ENCODE measurements around the gene KBTBD12.

DNA sequence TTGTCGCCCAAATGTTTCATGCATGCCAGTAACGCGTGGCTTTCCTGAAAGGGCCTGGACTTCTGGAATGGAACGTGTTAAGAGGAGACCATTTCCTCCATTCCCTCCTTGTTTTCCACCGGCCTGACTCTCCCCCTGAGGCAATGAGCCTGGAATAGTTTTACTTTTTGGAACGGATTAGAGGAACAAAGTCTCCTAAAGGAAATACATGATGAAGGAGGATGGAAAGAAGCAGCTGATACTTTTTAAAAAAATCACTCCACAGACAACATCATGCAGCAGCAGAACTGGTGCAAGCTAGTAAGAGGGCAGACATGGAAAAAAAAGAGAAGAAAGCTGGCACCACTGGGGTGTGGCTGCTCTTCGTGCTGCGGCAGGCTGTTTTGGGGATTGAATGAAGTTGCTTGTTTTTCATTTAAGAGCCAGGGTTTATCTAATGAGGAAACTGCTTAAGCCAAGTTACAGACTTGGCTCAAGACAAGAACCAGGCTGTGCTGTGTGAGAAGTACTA lies 3.6 kb upstream of the KBTBD12 start:
- TF ChIP-seq, protein P1, sequence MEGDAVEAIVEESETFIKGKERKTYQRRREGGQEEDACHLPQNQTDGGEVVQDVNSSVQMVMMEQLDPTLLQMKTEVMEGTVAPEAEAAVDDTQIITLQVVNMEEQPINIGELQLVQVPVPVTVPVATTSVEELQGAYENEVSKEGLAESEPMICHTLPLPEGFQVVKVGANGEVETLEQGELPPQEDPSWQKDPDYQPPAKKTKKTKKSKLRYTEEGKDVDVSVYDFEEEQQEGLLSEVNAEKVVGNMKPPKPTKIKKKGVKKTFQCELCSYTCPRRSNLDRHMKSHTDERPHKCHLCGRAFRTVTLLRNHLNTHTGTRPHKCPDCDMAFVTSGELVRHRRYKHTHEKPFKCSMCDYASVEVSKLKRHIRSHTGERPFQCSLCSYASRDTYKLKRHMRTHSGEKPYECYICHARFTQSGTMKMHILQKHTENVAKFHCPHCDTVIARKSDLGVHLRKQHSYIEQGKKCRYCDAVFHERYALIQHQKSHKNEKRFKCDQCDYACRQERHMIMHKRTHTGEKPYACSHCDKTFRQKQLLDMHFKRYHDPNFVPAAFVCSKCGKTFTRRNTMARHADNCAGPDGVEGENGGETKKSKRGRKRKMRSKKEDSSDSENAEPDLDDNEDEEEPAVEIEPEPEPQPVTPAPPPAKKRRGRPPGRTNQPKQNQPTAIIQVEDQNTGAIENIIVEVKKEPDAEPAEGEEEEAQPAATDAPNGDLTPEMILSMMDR (IDR thresholded peaks at IDR 0.05): no peak
- TF ChIP-seq POLR2A (IDR thresholded peaks at IDR 0.05): no peak
